Hematopoietic multipotent progenitor cell treated with erythropoietin and hydrocortisone succinate and interleukin-3 and kit ligand, for 6 days (in vitro differentiated cells): Measurements from ENCODE around the gene TUBB3.
"Not testable (repeated sequence)": the region's sequence is repeated elsewhere in the genome, so short reads cannot be mapped to it uniquely, and the experiment has no call there.

Experiments used
- DNase-seq: peaks from one replicate; pipeline ENCODE4 v3.0.0-alpha.2; 2015

TUBB3 gene

DNA sequence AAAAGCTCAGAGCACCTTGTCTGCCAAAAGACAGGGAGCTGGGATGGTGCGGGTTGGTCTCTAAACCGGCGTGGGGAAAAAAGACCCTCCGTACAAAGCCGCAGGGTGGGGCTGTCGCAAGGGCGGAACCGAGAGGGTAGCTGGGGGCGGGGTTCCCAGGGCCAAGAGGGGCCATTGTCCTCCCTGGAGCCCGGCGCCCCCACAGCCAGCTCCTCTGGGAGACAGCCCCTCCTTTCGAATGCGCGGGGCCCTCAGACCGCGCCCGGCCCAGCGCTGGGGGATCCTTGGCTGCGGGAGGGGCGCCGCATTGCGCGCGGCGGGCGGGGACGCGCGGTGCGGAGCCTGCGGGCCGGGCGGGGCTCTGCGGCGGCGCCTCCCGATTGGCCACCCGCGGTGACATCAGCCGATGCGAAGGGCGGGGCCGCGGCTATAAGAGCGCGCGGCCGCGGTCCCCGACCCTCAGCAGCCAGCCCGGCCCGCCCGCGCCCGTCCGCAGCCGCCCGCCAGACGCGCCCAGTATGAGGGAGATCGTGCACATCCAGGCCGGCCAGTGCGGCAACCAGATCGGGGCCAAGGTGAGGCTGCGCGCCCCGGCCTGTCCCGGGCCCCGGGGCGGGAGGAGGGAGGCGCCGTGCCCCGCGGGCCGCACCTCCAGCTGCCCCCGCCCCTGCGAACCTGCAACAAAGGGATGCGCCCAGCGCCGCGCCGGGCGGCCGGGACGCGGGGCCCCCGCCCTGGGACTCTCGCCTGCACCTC lies at the start of gene TUBB3:
Gene TUBB3 (plus strand): TSS at position 459 of the 756 bp plus-strand sequence. CDS start 60 bp downstream, at position 519.
- peak; percentile 77 for DNase-seq

GRCh38 chr16:89873972-89874689 lies 49.0 kb upstream of the TUBB3 start:
- peak; percentile 98 for DNase-seq

DNA sequence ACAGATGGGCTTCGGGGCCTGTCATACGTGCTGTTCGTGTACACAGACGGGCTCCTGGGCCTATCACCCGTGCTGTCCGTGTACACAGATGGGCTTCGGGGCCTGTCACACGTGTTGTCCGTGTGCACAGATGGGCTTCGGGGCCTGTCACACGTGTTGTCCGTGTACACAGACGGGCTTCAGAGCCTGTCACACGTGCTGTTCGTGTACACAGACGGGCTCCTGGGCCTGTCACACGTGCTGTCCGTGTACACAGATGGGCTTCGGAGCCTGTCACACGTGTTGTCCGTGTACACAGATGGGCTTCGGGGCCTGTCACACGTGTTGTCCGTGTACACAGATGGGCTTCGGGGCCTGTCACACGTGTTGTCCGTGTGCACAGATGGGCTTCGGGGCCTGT lies 44.0 kb upstream of the TUBB3 start:
- DNase-seq: not testable (repeated sequence)

- no peak for DNase-seq
These were observed 42.4 kb upstream of the TUBB3 start for GRCh38 chr16:89880477-89881367.

DNA sequence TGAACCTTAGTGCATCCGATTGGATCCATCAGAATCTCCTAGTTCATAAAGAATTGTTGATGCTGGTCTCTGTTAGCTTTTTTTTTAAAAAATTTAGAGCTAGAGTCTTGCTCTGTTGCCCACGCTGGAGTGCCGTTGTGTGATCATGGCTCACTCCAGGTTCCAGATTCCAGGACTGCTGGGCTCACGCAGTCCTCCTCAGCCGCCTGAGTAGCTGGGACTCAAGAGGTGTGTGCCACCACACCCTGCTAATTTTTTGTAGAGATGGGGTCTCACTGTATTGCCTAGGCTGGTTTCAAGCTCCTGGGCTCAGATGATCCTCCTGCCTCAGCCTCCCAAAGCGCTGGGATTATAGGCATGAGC lies 41.8 kb upstream of the TUBB3 start:
- no peak for DNase-seq

DNA sequence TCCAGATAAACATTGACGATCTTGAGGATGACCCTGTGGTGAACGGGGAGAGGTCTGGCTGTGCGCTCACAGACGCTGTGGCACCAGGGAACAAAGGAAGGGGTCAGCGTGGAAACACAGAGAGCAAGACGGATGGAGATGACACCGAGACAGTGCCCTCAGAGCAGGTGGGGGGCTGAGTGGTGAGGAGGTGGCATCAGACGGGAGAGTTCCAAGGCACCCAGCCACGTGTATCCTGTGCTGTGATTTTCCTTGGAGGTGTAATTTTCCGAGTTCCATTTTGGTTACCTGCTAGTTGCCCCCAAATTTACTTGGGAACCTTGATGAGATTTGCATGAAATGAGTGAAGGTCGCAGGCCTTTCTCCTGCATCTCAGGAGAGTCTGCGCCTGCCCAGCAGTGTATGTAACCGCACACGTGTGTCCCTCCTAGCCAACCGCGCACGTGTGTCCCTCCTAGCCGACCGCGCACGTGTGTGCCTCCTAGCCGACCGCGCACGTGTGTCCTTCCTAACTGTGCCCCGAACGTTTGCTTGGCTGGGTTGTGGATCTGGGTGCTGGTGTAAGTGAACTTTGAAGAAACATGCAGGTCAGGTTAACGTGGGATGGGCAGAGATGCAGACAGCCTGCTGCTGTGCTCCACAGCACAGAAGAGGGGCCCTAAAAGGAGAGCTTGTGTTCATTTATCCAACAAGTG lies 39.6 kb upstream of the TUBB3 start:
- DNase-seq: no peak

DNA sequence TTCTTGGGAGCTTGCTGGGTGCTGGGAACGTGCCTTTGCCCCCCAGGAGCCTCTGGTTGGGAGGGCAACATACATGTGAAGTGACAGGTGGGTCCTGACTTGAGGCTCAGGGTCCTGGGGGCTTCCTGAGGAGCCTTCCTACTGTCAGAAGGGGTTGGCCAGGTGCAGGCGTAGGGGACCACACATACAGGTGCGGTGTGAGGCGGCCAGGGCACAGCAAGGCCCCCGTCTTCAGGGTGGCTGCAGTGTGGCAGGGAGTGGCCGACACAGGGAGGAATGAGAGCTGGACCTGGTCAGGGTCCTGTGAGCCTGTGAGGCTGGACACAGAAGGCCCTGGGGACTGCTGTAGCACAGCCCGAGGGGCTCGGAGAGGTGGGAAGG lies 39.1 kb upstream of the TUBB3 start:
- DNase-seq: no peak

- no peak for DNase-seq
These were observed 35.9 kb upstream of the TUBB3 start for GRCh38 chr16:89887243-89887642.

GRCh38 chr16:89890200-89890599 lies 32.9 kb upstream of the TUBB3 start:
- DNase-seq: no peak

- no peak for DNase-seq
These were observed 32.1 kb upstream of the TUBB3 start for GRCh38 chr16:89890886-89891657.

- DNase-seq: no peak
These were observed 31.0 kb upstream of the TUBB3 start for GRCh38 chr16:89892055-89892630.

DNA sequence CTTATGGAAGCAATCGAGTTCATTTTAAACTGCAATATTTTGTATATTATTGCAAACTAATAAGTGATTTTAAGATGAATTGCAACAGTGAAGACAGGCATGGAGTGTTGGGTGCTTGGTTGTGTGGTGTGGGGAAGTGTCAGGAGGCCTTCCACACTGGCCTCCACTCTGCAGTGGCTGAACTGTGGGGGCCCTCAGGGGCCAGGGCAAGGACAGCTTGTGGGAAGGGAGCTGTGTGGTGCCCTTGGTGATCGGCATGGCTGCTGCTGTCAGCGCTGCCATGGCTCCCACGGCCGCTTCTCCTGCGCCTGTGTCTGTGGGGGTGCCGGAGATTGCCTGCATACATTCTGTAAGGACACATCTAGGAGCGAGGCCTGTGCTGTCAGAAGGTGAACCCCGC lies 30.5 kb upstream of the TUBB3 start:
- no peak for DNase-seq

- DNase-seq: no peak
These were observed 29.2 kb upstream of the TUBB3 start for GRCh38 chr16:89893642-89894548.

- no peak for DNase-seq
These were observed 27.5 kb upstream of the TUBB3 start for GRCh38 chr16:89895482-89896250.

DNA sequence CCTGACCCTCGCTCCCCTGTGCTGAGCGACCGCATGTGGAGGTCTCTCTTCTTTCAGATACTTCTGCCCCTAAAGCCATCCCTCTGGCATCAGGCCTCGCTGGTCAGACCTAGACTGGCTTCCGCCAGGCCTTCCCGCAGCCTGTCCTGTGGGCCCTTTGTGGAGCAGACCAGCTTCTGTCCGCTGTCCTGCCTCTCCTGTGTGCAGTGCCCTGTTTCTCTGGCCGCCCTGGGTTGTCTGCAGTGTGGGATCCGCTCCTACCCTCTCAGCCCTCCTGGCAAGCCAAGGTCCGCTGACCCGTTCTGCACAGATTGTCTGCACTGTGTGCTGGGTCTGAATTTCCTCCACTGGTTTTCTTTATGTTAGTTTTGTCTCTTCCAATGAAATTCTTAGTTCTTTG lies 25.9 kb upstream of the TUBB3 start:
- no peak for DNase-seq

- no peak for DNase-seq
These were observed 24.8 kb upstream of the TUBB3 start for GRCh38 chr16:89898201-89898967.

DNA sequence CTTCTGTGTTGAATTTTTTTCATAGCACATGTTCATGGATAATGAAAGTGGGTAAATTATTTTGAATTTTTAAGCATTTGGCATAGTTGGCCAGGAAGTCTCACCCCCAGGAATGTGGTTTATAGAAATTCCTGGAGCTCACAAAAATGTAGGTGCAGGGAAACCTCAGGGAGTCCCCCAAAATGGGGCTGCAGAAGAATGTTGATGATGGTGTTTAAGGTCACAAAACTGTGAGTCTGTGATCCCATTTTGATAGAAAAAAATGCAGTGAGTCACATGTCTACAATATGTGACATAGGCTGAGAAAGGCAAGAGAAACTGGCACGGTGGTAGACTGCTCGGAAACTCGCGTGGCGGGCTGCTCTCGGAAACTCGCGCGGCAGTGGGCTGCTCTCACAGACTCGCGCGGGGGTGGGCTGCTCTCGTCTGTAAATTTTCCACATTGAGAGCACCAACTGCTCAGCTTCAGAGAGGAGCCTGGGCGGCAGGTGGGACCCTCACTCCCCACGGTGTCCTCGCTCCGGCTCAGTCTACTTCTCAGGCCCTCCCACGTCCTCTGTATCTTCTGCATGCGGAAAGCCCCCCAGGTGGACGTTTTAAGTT lies 23.2 kb upstream of the TUBB3 start:
- DNase-seq: no peak

GRCh38 chr16:89900885-89901284 lies 22.3 kb upstream of the TUBB3 start:
- DNase-seq: no peak

DNA sequence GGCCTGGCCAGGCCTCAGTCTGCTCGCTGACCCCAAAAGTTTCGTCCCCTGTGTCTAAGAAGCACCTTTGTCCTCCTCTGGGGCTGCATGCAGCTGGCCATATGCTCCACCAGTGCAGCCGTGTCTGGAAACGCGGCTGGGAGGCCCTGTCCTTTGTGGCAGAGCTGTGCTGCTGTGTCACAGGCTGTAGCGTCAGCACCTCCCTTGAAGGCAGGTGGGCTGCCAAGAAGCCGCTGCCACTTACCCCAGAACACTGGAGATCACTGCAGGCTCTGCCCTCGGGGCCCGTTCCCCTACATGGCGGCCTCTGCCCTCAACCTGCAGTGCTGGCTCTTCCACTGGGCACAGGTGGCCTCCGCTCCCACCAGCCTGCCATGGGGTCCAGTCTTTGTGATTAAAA lies 20.2 kb upstream of the TUBB3 start:
- no peak for DNase-seq
